ENCODE measurements around the gene APCDD1.
"Not testable (repeated sequence)": the region's sequence is repeated elsewhere in the genome, so short reads cannot be mapped to it uniquely, and the experiment has no call there.

The APCDD1 gene

DNA sequence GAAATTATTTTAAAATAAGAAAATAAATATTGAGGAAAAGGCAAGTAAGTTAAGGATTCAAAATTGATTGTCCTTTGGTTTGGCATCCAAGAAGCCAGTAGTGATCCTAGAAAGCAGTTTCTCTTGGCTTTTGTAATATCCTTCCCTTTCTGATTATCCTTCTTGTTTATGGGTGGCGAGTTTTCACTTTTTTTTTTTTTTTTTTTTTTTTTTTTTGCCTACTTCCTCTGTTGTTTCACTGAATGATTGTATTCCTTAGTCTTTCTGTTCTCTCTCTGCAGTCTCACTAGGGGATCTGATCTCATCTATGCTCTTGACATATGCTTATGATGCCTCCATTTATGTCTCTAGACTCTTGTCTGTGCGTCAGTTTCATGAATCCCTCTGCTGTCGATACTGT lies 75.6 kb downstream of the APCDD1 start:
- no peak for DNase-seq

DNA sequence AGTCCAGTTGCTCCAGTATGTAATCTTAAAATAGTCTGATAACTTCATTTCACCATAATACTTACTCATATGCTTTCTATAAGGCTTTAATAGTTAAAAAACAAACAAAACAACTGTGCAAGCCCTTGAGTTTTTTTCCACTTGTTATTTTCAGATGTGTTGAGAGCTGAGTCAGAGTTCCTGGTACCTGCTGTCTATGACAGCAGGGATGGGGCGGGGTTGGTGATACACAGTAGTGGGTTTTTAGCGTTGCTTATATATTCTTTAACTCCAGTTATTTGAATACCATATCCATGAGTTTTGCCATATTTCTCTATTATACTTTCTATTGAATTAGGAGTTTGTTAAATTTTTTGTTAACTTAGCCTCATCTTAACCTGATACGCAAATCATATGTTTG lies 76.4 kb downstream of the APCDD1 start:
- DNase-seq = no peak

DNA sequence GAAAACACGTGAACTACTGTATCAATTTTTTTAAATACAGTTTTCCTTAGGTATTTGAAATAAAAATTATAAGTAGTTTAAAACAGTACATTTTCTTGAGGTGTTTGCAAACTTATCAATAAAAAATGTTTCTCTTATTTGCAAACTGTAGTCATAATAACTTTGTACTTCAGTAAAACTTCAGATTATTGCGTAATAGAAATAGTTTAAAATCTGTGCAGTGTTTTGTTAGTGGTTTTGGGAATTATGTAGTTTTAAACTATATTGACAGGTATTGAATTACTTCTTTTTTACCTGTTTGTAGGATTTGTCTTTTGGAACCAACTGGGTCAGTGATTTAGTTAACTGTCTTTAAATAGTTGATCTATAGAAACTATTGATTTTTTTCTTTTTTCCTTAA lies 78.7 kb downstream of the APCDD1 start:
- no peak for DNase-seq

DNA sequence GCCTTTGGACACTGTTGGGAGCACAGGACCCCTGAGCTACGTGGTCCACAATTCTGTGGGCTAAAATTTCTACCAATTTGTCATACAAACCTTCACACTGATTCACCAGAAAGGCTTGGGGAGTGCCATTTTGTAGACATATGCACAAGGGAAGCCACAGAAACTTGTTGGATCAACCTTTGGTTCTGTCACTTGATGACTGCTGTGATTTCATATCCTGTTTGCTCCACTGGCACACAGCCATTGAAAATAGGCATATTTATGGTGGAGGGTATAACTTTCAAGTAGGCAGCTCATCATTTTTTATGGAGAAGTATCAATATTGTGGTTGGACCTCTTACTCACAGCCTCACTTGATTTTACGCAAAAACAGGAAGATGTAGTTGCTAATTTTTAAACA lies 81.8 kb downstream of the APCDD1 start:
- no peak for DNase-seq

DNA sequence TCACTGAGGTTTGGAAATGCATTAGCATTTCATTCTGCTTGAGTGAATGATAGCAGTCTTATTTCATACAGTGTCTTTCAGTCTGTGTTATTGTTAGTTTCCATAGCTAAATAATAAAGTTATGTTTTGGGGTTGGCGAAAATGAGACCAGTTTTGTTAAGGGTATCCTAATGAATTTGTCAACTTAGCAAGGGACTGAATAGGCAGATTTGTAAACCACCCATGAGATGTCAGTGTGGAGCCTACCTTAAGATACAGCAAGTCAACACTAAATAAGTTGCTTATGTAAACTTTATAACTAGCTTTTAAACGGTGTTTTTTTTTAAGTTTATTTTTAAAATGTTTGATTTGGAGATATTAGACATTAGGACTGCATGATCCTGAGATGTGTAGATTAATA lies 83.3 kb downstream of the APCDD1 start:
- no peak for DNase-seq

DNA sequence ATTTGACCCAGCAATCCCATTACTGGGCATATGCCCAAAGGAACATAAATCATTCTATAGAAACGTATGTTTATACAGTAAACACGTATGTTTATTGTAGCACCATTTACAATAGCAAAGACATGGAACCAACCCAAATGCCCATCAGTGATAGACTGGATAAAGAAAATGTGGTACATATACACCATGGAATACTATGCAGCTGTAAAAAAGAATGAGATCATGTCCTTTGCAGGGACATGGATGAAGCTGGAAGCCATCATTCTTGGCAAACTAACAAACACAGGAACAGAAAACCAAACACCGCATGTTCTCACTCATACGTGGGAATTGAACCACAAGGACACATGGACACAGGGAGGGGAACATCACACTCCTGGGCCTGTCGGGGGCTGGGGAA lies 84.7 kb downstream of the APCDD1 start:
- DNase-seq = not testable (repeated sequence)
